HG03064 (cell line): ENCODE measurements around the gene GJC1.
"Not testable (repeated sequence)": the region's sequence is repeated elsewhere in the genome, so short reads cannot be mapped to it uniquely, and the experiment has no call there.

ENCODE experiments used
- ATAC-seq: cut with Tn5 transposase; IDR thresholded peaks from one replicate; pipeline ENCODE4 v1.9.1; 2021; ENCODE audit warnings: low read depth; ENCODE audit not compliant: unreplicated experiment

The GJC1 gene

GRCh38 chr17:44763170-44763569 lies 66.9 kb downstream of the GJC1 start:
- ATAC-seq = no peak

- no peak for ATAC-seq
These were observed 67.9 kb downstream of the GJC1 start for GRCh38 chr17:44761932-44762810.

DNA sequence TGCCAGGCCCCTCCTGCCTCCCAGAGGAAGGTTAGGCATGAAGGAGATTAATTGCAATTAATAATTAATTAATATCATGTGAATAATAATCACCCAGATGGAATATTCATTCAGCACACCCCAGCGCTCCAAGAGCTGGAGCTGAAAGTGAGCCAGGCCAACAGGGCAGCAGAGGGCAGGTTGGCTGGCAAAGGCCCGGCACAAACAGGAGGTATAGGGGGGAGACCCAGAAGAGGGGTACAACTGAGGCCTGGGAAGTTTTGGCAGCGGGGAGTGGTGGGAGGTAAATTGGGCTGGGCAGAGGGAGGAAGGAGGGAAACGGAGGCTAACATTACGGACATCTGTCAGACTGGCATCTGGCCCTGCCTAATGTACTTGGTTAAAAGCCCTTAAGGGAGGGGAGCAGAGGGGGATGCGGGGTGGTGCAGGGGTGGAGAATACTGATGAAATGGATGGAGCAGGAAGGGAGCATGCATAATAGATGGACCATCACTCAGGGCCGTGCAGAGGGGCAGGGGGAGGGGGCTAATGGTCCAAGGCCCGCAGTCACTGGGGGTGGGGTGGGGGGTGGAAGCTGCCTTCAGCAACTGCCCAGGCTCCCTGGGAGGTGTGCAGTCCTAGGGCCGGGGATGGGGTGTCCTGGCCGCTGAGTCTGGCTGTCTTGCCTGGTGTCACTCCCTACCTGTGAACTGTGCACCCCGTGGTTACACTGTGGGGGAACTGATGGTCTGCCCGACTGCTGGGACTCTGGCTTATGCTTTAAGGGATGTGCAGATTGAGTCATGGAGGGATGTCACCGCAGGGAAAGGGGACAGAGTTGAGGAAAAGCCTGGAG lies 69.4 kb downstream of the GJC1 start:
- no peak for ATAC-seq

DNA sequence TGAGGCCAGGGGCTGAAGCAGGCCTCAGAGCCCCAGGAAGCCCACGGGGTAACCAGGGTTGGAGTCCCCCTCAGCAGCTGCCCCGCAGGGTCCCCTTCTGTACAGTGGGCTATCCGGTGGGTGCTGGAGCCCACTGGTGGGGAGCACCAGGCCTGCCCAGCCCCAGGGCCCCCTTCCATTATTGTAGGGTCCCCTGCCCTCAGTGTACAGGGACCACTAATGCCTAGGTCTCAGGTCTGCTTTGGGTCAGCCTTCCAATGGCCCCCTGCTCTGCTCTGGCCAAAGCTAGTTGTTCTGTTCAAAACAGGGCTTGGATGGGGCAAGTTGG lies 70.2 kb downstream of the GJC1 start:
- ATAC-seq = no peak

GRCh38 chr17:44759086-44759915 lies 70.8 kb downstream of the GJC1 start:
- ATAC-seq = no peak

- ATAC-seq = no peak
These were observed 71.5 kb downstream of the GJC1 start, which contains the start of gene ADAM11 for GRCh38 chr17:44758414-44759085. Gene ADAM11 (plus strand): TSS chr17:44758988. CDS start chr17:44759200, 212 bp downstream.

DNA sequence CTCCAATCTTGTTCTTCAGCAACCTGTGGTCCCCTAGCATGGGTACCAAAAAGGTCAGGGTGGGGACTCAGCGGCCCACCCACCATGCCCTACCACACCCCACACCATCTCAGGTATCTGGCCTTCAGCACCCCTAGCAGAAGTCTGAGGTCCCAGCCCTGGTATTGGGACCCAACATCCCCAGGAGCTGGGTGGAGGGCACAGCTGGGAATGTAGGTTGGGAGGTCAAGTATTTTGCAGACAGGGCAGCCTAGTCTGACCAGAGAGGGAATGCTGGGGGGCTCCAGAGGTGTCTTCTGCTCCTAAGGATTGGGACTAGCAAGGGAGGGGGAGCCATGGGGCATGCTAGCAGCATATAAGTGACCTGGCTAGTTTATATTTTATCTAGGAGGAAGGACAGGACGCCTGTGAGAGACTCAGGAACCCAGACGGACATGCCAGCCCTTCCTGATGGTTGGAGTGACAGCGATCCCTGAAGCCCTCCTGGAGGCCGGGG lies 72.1 kb downstream of the GJC1 start:
- no peak for ATAC-seq

DNA sequence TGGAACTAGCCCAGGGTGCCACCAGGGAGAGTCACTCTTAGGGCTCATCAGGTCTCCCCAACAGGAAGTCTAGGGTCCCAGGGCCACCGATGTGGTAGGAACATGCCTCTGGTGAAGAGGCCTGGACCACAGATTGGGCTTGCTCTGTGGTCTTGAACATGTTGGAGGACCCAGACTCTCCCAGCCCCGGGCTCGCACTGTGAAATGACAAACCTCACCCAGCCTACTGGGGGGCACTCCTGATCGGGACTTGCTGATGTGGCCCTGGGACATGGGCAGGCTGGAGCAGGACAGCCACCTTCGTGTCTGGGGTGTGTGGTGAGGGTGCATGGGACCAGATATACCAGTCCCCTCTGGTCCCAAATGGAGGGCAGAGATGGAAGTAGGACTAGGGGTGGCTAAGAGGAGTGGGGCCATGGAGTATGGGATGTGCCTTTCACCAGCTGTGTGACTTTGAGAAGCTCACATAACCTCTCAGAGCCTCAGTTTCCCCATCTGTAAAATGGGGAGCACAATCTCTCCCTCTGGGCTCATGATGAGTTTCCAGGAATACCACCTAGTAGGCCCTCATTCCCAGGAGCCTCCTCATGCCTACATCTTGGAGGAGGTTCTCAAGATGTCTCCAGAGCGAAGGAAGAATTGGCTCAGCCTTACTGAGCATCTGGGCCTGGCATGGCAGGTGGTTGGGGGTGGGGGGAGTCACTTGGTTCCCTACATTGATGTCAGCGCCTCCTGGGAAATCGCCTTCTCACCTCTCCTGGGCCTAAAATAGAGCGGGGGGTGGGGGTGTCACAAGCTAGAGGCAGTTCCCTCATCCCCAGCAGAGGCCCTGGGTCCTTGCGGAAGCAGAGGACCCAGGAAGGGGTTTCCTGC lies 72.8 kb downstream of the GJC1 start:
- ATAC-seq = no peak

GRCh38 chr17:44755180-44755579 lies 74.9 kb downstream of the GJC1 start:
- ATAC-seq = not testable (repeated sequence)

- ATAC-seq = no peak
These were observed 75.8 kb downstream of the GJC1 start for GRCh38 chr17:44754276-44754675.

DNA sequence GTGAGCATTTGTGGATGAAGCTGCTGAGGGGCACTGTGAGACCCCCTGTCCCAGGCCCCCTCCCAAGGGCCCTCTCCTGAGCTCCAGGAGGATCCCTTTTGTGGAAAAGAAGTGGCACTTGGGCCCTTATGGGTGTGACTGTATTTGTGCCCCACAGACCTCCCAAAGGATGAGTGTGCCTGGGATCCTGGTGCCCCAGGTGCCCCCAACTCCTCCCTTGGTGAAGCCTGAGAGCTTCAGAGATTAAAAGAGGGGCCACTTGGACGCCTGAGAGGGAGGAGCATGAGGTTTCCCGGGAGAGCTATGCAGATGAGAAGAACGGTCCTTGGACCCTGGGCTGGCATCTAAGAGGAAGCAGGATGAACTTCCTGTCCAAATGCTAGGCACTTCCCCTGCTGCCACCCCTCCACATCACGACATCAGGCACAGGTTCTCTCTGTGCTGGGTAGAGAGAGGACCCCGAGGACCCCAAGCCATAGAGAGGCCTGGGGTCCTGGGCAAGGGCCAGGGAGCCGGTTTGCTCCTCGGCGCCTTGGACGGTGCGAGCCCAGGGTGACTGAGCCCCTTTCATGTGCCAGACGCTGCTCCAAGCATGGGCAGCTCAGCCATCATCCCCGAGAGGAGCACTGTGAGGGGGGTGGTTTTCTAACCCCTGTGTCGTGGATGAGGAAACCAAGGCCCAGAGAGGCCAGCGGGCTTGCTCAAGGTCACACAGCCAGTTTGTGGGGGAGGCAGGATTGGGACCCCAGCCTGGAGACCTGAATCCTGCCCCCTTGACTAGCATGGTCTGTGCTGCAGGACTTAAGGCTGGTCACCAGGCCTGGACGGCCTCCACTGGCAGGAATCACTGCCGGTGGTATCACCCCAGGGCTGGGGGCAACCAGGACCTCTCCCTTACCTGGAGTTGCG lies 76.9 kb downstream of the GJC1 start:
- no peak for ATAC-seq

GRCh38 chr17:44751806-44752205 lies 78.3 kb downstream of the GJC1 start:
- ATAC-seq = no peak

- no peak for ATAC-seq
These were observed 78.8 kb downstream of the GJC1 start for GRCh38 chr17:44751331-44751730.

DNA sequence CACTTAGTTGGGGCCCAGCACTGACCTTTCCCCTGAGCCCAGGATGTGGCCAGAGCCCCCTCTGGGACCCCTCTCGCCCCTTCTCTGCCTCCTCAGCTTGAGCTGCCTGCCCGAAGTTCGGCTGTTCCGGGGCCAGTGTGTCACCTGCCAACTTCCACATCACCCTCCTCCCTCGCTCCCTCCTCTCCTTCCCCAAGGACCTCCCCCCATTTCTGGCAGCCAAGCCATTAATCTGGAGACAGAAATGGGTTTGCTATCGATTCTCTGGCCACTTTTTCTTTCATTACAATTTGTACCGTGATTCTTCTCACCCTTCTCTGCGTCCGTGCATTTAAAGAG lies 80.1 kb downstream of the GJC1 start:
- ATAC-seq = no peak

DNA sequence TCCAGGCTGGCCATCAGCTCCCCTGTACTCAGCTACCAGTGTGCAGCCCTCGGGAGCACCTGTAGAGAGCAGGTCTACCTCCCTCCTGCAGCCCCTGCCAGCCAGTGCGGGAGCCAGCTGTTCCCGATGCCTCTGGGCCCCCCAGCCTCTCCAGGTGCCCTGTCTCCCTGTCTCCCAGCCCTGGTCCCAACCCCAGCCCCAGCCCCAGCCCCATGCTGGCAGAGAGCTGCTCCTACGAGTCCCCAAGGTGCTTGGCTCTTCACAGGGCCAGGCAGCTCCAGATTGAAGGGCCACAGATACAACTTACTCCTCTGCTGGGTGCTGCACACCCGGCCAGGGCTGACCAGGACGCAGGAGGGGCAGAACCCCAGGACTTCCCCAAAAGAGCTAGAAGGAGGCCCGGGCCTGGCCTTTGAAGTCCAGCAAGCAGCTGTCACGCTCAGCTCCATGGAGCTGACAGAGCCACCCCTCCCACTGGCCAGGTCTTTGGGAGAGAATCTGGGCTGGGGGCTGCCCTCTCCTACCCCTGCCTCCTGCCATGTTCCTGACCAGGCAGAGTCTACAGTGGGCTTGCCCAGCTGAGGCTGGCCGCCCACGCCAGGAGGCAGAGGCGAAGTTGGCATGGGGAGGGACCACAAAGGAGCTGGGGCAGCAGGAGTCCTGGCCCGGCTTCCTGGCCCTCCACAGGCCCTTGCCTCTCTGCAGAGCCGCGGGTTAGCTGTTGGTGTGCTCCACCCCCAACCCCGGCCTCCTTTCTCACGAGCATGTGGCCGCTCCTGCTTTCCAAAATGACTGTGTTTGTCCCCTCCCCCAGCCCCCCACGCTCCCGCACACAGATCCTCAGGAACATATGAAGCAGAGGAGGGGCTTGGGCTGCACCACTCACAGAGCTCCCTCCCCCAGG lies 80.8 kb downstream of the GJC1 start:
- ATAC-seq = no peak
